Measurements from ENCODE around the gene PLEKHA6.
"Not testable (repeated sequence)": the region's sequence is repeated elsewhere in the genome, so short reads cannot be mapped to it uniquely, and the experiment has no call there.

The PLEKHA6 gene

DNA sequence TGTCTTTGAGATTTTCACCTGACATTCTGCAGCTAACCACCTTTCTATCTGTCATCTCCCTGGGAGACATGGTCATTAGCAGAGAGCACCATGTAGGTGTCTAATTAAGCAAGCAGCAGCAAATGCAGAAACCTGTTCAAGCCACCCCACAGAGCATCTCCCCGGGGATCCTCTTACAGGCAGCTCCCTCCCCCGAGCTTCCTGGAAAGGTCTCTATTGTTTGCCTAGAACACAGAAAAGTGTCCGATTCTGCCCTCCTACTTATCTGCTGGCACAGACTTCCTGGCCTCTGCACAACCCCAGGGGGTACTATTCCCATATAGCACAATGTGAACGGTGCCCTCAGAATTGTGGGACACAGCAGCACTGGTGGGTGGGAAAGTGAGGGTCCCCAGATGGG, 46.1 kb downstream of the PLEKHA6 start:
- DNase-seq (ENCODE audit: low read depth in 2 of 2) = no peak

DNA sequence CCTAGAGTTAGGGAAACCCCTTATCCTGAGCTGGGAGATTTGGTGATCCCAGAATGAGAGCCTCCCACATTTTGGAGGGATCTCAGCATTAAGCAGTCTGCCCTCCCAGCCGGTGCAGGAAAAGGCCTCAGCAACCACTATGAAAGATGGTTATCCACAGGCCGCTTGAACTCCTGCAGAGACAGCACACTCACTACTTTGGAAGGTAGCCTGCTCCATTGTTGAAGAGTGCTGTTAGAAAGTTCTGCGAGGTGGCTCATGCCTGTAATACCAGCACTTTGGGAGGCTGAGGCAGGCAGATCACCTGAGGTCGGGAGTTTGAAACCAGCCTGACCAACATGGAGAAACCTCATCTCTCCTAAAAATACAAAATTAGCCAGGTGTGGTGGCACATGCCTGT, 48.8 kb downstream of the PLEKHA6 start:
- not testable (repeated sequence) for DNase-seq (ENCODE audit: low read depth in 2 of 2)

DNA sequence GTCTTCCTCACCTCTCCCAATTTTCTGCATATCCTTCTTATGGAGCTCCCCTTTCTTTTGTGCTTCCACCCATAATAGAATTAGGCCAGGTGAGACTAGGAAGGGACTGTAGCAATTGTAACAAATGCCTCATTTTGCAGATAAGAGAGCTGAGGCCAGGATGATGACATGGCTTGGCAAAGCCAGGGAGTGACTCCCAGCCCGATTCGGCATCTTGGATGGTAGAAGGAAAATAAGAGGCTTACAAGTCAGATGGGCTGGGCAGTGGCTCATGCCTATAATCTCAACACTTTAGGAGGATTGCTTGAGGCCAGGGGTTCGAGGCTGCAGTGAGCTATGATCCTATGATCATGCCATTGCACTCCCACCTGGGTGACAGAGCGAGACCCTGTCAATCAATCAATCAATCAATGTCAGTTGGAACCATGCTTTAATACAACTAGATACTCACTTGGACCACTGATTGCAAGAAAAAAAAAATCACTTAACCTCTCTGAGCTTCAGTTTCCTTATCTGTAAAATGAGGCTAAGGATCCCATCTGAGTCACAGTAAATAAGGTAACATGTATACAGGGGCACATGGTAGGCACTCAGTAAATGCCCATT, 51.6 kb downstream of the PLEKHA6 start:
- DNase-seq (ENCODE audit: low read depth in 2 of 2) = no peak

DNA sequence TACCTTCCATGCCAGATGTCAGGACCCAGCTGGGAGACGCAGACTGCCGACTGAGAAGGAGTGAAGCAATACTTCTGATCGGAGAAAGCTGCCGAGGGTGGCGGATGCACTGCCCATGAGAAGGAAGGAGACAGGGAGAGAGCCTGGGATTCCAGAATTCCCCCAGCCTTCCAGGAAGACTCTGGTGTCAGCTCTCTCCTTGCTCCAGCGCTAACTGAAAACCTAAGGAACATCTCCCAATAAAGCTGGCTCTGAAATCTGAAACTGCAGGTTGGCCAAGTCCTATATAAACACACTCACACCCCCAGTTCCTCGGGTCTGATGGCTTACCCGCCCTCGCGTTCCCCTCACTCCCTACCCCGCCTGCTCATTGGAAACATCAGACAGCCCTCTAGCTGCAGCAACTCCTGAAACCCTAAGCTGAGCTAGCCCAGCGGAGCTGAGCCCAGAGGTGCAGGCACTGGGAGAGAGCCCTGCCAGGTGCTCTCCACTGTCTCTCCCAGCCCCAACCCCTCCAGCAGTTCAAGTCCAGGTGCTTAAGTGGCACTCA, 52.3 kb downstream of the PLEKHA6 start:
- DNase-seq (ENCODE audit: low read depth in 2 of 2) = no peak

DNA sequence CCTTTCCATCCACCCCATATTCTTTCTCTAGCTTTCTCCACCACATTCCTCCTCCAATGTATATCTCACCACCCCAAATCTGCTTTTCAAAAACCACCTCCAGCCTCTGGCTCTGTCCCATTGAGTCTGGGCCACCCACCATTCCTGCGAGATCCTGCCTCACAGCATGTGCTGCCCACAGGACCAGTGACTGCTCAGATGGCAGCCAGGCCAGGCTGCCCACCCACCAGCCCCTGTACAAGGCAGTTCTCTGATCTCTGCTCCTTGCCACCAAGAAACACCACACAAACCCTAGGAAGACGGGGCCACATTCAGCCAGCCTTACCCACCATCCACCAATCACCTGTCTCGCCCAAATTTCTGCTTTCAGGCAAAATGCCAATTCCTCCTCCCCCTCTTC, 53.7 kb downstream of the PLEKHA6 start:
- no peak for DNase-seq (ENCODE audit: low read depth in 2 of 2)

DNA sequence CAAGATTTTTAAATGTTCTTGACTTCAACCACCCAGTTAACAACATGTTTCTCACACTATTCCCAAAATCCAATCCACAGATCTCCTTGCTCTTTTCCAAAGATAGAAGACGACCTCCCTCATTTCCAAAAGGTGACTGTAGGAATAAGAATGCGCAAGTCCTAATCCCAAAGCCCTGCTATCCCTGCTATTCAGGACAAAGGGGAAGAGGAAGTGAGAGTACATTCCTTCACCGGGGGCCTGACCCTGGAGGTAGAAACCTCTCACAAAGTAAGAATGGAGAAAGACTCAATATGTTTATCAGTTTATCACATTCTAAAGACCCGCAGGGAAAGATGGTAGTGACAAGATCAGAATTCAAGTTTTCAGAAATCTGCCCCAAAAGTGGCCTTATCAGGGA, 55.7 kb downstream of the PLEKHA6 start:
- DNase-seq (ENCODE audit: low read depth in 2 of 2) = no peak

DNA sequence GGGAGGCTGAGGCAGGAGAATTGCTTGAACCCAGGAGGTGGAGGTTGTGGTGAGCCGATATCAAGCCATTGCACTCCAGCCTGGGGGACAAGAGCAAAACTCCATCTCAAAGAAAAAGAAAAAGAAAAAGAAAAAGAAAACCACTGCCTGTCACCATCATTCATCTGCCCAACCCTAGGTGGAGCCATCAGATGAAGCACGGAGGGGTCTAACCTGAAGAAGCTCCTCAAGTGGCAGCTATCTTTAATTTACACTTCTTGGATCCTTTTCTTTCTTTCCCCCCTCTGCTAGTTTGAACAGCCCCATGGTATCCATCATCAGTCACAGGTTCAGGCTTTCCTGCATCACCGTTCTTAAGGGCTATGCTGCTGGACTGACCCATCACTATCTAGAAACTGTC, 57.0 kb downstream of the PLEKHA6 start:
- DNase-seq (ENCODE audit: low read depth in 2 of 2) = no peak

DNA sequence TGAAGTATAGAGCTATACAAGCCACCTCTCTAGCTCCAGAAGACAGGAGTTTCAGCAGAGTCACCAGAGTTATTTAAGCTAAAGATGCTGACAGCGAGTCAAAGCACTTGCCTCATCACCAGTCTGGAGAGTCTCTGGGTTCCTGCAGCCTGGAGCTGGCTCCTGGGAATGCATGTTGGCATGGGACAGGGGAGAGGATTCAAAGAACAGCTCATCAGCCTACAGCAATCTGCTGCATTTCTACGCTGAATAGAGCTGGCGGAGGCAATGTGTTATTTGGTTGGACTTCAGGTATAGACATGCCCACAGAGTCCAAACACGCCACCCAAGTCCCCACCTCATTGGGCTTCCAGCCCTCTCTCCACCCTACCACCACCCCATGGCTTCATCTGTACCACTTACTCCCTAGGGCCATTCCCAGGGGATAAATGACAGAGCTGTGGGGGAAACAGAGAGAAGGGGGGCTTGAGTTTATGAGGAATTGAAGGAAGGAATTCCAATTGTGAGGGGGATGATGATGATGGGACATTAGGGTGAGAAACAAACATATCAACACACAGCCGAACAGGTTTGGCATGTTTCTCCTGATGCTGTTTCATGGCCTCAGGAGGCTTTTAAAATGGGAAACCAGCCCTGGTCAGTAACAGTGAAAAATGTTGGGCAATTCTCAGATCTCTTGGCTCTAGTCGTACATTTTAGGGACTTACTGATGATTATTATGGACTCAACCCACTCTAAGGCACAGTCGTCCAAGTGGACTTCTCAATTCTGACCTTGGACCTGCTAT, 58.4 kb downstream of the PLEKHA6 start:
- no peak for DNase-seq (ENCODE audit: low read depth in 2 of 2)

DNA sequence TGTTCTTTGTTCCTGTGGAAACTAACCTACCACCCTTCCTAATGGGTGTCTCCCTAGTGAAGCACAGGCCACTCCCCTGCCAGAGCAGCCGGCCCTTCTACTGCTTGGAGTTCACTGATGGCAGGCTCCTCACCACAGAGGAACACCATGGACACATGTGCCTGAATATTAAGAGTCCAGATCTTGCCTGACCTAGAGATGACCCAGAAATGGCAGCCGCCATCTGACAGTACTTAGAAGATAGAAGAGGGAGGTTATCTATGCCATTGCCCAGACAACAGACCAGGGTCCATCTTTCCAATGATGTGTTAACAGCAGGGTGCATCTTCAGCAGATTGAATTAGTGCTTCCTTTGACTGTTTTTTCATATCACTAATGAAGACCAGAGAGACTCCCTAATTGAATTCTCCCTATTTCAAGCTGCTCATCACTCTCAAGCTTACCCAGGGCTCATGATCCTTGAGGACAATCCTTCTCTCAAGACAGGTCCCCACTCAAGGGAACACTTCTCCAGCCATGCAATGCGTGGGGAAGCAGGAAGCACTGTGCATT, 59.8 kb downstream of the PLEKHA6 start:
- DNase-seq (ENCODE audit: low read depth in 2 of 2) = no peak

DNA sequence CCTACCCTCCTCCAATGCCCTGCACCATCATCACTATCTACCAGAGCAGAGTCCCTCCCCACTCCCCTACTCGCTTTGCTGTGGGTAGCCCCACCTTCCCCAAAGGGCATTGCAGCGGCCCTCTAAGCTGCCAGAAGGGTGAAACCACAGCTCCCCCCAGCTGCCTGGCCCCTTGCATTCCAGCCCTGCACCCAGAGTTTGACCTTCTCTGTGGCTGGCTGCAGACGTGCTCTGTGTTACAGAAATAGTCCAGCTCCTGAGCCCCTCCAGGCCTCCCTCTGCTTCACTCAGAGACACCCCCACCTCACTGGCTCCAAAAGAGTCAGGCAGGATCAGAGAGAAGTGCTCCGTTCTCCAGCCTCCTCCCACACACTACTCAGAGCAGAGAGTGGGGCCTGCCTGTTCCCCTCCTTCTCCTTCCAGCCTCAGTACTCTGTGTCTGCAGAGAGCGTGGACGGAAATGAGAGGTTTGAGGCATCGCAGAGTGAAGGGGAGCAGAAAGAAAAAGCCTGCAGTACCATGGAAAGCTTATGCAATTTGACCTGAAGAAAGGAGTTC, 63.2 kb downstream of the PLEKHA6 start:
- DNase-seq (ENCODE audit: low read depth in 2 of 2) = no peak

DNA sequence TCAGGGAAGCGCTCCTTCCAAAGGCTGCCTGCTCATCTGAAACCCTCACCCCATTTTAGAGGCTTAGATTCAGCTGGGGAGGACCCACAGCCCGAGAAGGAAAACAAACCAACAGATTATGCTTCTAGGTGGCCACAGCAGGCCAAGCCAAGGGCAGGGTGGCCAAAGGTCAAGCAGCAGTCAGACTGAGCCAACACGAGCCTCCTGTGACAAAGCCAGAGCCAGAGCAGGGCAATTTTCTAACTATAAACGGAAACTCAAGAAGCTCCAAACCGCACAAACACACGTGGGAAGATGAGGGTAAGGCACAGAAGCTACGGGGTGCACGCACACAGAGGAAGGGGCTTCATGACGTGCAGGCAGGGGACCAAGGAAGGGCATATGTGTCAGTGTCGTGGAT, 64.1 kb downstream of the PLEKHA6 start:
- DNase-seq (ENCODE audit: low read depth in 2 of 2) = no peak

DNA sequence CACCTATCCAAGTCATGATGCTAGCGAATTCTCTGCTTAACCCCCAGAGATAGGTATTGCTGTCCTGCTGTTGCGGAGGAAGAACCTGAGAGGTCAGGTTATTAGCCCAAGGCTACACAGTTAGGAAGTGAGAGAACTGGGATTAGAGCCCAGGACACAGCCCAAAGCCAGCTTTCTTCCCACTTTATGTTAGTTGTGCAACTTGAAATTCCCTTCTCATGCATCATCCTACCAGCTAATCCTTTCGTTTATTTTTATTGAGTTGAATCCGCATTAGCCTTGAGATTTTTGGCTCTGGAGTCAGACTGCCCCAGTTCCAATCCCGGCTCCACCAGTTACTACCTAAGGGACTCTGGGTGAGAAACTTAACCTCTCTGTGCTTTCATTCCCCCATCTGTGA, 65.4 kb downstream of the PLEKHA6 start:
- DNase-seq (ENCODE audit: low read depth in 2 of 2) = no peak

DNA sequence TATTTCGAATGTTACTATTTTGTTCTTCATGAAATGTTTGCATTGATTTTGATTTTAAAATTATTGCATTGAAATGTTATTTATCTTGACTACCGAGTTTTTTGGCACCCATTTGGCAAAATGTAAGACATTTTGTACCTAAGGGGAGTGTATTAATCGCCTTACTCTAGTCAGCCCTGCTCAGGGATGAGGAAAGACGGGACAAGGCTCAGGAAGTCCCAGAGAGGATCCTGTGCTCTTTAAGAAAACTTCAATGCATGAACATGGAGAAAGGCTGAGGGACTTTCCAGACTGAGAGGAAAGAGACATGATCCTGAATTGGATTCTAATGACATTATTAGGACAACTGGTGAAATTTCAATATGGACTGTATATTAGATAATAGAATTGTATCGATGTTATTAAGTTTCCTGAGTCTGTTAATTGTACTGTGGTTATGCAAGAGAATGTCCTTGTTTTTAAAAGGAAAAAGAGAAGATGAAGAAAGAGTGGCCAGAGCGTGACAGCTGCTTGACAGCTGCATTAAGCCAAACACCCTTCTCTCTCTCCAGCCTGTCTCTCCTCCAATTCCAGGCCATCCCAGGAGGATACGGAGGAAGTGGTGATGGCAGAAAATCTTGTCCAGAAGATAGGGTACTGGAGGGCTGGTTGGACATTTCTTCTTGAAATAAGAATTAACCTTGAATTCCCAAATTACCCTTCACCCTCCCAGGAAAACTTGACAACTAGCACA, 66.0 kb downstream of the PLEKHA6 start:
- no peak for DNase-seq (ENCODE audit: low read depth in 2 of 2)

DNA sequence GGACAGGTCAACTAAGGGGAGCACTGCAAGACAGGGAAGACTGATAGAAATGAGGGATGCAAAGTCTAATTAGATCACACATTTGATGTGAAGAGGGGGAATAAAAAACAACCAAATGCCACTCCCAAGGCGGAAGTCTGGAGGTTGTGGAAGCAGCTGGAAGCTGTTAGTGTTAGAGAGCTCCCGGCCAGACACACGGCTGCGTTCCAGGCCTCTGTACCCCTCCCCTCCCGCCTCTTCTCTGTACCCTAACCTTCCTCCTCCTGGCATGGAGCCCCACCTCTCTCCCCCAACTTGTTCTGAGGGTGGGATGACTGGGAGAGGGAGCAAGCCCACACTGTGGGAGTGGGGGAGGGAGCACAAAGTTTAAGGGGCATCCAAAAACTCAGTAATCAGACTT, 67.0 kb downstream of the PLEKHA6 start:
- no peak for DNase-seq (ENCODE audit: low read depth in 2 of 2)

DNA sequence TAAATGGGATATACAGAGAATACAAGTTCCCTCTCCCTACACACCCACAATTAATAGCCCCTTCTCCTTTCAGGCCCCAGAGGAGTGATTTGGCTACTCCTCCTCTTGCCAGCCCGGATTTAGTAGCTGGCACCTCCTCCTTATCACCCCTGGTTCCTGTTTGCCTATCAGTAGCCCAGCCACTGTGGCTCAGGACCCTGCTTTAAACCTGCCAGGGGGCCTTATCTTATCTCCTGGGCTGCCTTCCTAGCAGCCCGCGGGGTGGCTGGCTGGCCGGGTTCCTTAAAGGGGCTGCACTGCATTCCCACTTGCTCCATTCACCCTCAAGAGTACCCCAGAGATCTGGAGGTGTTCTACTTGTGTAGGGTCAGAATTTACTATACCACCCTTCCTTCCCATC, 70.4 kb downstream of the PLEKHA6 start:
- no peak for DNase-seq (ENCODE audit: low read depth in 2 of 2)

DNA sequence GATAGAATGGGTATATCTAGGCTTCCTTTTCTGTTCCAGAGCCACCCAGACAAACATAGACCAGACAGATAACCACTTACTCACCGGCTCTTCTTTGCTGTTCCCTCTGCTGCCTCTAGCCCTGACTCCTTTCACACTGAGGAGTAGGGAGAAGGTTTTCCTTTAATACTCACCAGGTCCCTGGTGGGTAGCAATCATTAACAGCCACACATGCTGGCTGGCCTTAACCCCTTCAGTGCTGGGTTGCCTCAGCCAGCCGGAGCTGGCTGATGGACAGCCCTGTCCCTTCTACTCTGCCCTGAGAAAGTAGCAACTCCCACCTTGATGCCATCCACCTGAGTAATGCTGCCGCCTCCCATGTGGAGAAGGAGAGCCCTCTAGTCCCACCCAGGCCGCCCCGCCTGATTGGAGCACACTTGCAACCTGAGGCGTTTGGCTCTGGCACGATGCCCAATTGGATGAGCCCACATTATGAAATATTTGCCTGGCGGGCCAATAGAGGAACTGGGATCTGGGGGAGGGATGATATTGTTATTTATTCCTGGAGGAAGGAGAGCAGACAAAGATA, 71.6 kb downstream of the PLEKHA6 start:
- no peak for DNase-seq (ENCODE audit: low read depth in 2 of 2)

DNA sequence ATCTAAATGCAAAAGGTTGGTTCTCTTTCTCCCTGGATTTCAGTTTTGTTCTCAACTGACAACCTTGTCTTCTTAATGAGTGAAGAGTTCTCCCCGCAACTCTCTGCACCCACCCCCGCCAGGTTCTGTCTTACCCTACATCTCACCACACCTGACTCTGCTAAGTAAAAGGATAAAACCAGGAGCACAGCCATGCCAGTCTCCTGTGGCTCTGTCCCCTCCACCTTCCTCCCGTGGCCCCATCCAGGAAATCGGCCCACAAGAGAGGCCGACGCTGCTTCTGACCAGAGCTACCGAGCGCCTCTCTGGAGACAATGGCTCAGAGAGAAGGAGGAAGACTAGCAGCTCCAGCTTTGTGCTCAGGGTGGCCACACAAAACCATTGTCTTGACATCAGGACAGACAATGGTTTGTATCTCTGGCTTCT, 72.2 kb downstream of the PLEKHA6 start:
- no peak for DNase-seq (ENCODE audit: low read depth in 2 of 2)

DNA sequence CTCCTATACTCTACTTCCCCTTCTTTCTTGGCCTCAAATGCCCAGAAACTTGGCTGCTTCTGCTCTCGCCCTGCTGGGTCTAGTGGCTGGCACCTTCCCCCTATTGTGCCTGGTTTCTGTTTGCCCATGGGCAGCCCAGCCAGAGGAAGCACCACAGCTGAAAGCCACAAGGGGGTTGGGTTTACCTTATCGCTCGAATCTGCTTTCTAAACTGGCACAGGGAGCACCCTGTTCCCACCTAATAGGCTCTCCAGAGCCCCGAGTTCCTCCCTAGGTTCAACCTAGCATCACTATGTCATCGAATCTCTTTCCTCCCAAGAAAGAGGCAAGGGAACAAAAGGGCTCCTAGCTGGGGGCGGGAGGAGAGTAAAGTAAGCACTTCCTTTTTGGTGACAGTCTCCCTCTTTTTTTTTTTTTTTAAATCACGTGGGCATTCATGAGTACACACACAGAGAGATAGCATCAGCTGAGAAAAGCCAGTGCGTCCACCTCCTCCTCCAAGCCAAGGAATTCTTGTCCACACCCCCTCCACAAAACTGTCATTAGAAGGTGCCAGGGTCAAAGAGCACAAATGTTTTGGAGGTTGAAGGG, 72.8 kb downstream of the PLEKHA6 start:
- peak in 1 of 2 donors; percentile 1 for DNase-seq (ENCODE audit: low read depth in 2 of 2)

DNA sequence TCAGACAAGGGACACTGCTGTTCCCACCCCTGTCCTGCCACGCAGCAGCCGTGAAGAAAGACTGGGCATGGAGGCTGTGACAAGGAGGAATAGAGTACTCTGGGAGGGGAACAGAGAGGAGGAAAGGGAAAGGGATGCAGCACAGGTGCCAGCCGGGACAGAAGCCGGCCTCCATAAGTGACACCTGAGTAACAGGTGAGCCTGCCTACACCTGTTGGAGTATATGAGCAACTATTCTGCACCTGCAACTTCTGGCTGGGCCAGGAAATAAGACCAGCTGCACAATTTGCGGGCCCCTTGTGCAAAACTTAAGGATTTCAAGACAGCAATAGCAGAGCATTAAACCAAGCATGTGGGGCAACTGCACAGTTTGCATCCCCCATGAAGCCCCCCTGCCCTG, 73.4 kb downstream of the PLEKHA6 start:
- DNase-seq (ENCODE audit: low read depth in 2 of 2) = no peak

DNA sequence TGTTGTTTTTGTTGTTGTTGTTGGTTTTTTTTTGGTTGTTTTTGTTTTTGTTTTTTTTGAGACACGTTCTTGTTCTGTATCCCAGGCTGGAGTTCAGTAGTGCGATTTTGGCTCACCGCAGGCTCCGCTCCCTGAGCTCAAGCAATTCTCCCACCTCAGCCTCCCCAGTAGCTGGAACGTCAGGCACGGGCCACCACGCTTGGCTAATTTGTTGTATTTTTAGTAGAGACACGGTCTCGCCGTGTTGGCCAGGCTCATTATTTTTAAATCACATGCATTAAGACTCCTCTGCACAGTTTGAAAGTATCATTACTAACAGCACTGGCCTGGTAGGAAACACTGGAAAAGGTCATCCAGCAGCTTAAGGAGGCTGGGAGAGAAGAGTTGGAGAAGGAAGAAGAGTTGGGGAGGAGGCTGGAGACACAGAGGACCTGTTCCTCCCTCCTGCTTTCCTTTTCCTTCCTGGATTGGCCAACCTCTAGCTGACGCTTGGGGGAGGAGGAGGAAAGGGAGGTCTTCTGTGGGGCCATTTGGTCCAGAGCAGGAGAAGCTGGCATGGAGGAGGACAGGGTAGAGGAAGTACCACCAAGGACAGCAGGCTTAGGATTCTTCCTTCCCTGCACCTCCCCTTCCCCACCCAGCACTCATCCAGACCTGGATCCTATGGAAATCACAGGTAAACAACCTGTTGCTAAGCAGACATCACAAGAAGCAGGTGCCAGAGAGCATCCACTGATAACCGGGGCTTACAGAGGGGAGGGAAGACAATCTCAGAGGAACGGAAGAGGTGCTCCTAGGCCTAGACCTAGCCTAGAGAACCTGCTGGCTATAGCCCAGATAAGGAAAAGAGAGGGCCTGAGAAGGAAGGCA, 74.1 kb downstream of the PLEKHA6 start:
- no peak for DNase-seq (ENCODE audit: low read depth in 2 of 2)

Data from stimulated activated CD8-positive, alpha-beta memory T cell treated with anti-CD3 and anti-CD28 coated beads, Interleukin-7, amount 100 ng/mL, for 1 hour (primary cell).